Adrenal gland (tissue), 5 donors: ENCODE data around the gene RNF44.

Experiments
- CTCF ChIP-seq, 6 experiments: fragments of 450-650 bp in 4 of 6; fragments of 200-600 bp in 2 of 6; sonication (generic) in 1 of 6; IDR thresholded peaks; 1 replicate in 5 of 6; 2 replicates in 1 of 6; pipeline versions ENCODE4 v1.5.1 to v1.8.0; 2016 to 2021; ENCODE audit warnings: antibody characterized with exemption in 6 of 6, mild to moderate bottlenecking in 2 of 6, moderate library complexity in 1 of 6
- POLR2A ChIP-seq, 2 donors: fragments of 450-650 bp; IDR thresholded peaks; one replicate each; pipeline ENCODE4 v1.6.1; 2017; ENCODE audit warnings: antibody characterized with exemption in 2 of 2, mild to moderate bottlenecking in 2 of 2, moderate library complexity in 1 of 2
- donor health status: DM: no; HTN: no; CAD: no.

- TF ChIP-seq CTCF (IDR thresholded peaks at IDR 0.05) (no peak), POLR2A (IDR thresholded peaks at IDR 0.05) (no peak)
Observed at GRCh38 chr5:176562189-176562588, 25.0 kb upstream of the RNF44 start.
